Measurements from ENCODE around the gene SLC6A13. TPM values are rescaled to one million over a fixed set of nuclear protein-coding genes. Genes with fewer than 3 reads are reported as not detected.

SLC6A13 gene
- polyA plus RNA-seq, 1 donor from 2014 or later: 1.4 TPM

GRCh38 chr12:206746-207440 lies 55.7 kb downstream of the SLC6A13 start:
- no peak overlapping the region for H2AFZ ChIP-seq (ENCODE audit: low read depth, low read length)
- no peak overlapping the region for H3K4me3 ChIP-seq (ENCODE audit: low read length)
- H3K27me3 ChIP-seq (ENCODE audit: insufficient read depth, low read depth, low read length): peaks cover 21% of the 10 kb centered on the region
- no peaks in the 10 kb centered on the region for H3K36me3 ChIP-seq (ENCODE audit: insufficient read depth, low read length)
- H3F3A ChIP-seq (ENCODE audit: insufficient read depth, low read length, poor library complexity, severe bottlenecking): no peaks in the 10 kb centered on the region
- H3K4me2 ChIP-seq (ENCODE audit: low read length): no peak overlapping the region
- no peaks in the 10 kb centered on the region for H3K9me2 ChIP-seq (ENCODE audit: insufficient read depth, low read length)
- H3K9ac ChIP-seq (ENCODE audit: low read length): no peak overlapping the region
- H3K79me2 ChIP-seq (replicated peaks; ENCODE audit: insufficient read depth, low read length): no peaks in the 10 kb centered on the region
- H3K9me3 ChIP-seq (ENCODE audit: low read length): no peaks in the 10 kb centered on the region
- TF ChIP-seq SMC3 (conservative IDR thresholded peaks at IDR 0.05; ENCODE audit: poor library complexity) (no peak), MXI1 (conservative IDR thresholded peaks at IDR 0.05; ENCODE audit: poor library complexity, severe bottlenecking) (no peak)
- no peak overlapping the region for H3K27ac ChIP-seq (ENCODE audit: low read length)
- H4K20me1 ChIP-seq (ENCODE audit: insufficient read depth): no peaks in the 10 kb centered on the region

GRCh38 chr12:205026-205425 lies 57.6 kb downstream of the SLC6A13 start:
- H3K4me2 ChIP-seq (ENCODE audit: low read length): no peak overlapping the region
- no peak overlapping the region for H2AFZ ChIP-seq (ENCODE audit: low read depth, low read length)
- H3K79me2 ChIP-seq (replicated peaks; ENCODE audit: insufficient read depth, low read length): no peaks in the 10 kb centered on the region
- TF ChIP-seq RAD21 (conservative IDR thresholded peaks at IDR 0.05): no peak
- TF ChIP-seq SMC3 (conservative IDR thresholded peaks at IDR 0.05; ENCODE audit: poor library complexity): no peak
- TF ChIP-seq POLR2AphosphoS5 (IDR thresholded peaks at IDR 0.05): no peak
- TF ChIP-seq TAF1 (IDR thresholded peaks at IDR 0.05; ENCODE audit: low read depth): no peak
- TF ChIP-seq, protein P1, sequence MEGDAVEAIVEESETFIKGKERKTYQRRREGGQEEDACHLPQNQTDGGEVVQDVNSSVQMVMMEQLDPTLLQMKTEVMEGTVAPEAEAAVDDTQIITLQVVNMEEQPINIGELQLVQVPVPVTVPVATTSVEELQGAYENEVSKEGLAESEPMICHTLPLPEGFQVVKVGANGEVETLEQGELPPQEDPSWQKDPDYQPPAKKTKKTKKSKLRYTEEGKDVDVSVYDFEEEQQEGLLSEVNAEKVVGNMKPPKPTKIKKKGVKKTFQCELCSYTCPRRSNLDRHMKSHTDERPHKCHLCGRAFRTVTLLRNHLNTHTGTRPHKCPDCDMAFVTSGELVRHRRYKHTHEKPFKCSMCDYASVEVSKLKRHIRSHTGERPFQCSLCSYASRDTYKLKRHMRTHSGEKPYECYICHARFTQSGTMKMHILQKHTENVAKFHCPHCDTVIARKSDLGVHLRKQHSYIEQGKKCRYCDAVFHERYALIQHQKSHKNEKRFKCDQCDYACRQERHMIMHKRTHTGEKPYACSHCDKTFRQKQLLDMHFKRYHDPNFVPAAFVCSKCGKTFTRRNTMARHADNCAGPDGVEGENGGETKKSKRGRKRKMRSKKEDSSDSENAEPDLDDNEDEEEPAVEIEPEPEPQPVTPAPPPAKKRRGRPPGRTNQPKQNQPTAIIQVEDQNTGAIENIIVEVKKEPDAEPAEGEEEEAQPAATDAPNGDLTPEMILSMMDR (IDR thresholded peaks at IDR 0.05; ENCODE audit: poor library complexity, severe bottlenecking): no peak
- no peak for TF ChIP-seq MXI1 (conservative IDR thresholded peaks at IDR 0.05; ENCODE audit: poor library complexity, severe bottlenecking)
- no peak for TF ChIP-seq EP300 (conservative IDR thresholded peaks at IDR 0.05; ENCODE audit: poor library complexity, severe bottlenecking)
- TF ChIP-seq EZH2 (IDR thresholded peaks at IDR 0.05; ENCODE audit: borderline replicate concordance, insufficient read depth, low read length, poor library complexity, severe bottlenecking): no peak
- TF ChIP-seq, protein P2, sequence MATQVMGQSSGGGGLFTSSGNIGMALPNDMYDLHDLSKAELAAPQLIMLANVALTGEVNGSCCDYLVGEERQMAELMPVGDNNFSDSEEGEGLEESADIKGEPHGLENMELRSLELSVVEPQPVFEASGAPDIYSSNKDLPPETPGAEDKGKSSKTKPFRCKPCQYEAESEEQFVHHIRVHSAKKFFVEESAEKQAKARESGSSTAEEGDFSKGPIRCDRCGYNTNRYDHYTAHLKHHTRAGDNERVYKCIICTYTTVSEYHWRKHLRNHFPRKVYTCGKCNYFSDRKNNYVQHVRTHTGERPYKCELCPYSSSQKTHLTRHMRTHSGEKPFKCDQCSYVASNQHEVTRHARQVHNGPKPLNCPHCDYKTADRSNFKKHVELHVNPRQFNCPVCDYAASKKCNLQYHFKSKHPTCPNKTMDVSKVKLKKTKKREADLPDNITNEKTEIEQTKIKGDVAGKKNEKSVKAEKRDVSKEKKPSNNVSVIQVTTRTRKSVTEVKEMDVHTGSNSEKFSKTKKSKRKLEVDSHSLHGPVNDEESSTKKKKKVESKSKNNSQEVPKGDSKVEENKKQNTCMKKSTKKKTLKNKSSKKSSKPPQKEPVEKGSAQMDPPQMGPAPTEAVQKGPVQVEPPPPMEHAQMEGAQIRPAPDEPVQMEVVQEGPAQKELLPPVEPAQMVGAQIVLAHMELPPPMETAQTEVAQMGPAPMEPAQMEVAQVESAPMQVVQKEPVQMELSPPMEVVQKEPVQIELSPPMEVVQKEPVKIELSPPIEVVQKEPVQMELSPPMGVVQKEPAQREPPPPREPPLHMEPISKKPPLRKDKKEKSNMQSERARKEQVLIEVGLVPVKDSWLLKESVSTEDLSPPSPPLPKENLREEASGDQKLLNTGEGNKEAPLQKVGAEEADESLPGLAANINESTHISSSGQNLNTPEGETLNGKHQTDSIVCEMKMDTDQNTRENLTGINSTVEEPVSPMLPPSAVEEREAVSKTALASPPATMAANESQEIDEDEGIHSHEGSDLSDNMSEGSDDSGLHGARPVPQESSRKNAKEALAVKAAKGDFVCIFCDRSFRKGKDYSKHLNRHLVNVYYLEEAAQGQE (IDR thresholded peaks at IDR 0.05; ENCODE audit: borderline replicate concordance): no peak
- H3K9me2 ChIP-seq (ENCODE audit: insufficient read depth, low read length): no peaks in the 10 kb centered on the region
- H3K36me3 ChIP-seq (ENCODE audit: insufficient read depth, low read length): no peaks in the 10 kb centered on the region
- H3F3A ChIP-seq (ENCODE audit: insufficient read depth, low read length, poor library complexity, severe bottlenecking): no peaks in the 10 kb centered on the region
- no peaks in the 10 kb centered on the region for H4K20me1 ChIP-seq (ENCODE audit: insufficient read depth)
- H3K4me3 ChIP-seq (ENCODE audit: low read length): no peak overlapping the region
- H3K27me3 ChIP-seq (ENCODE audit: insufficient read depth, low read depth, low read length): peaks cover 21% of the 10 kb centered on the region
- no peak overlapping the region for H3K9ac ChIP-seq (ENCODE audit: low read length)
- H3K9me3 ChIP-seq (ENCODE audit: low read length): no peaks in the 10 kb centered on the region
- no peak overlapping the region for H3K27ac ChIP-seq (ENCODE audit: low read length)

Data from neural cell (in vitro differentiated cells).